ENCODE data around the gene SLK. TPM values are rescaled to one million over a fixed set of nuclear protein-coding genes. Genes with fewer than 3 reads are reported as not detected.

SLK gene
- total and polyA plus RNA-seq, 10 donors = 5.6 to 47.4 (median 32.8) TPM

- WGBS, 5 donors = 76 to 87% (median 80%) methylated on average over 8 to 9 of the region's 9 CpGs
- no peak for DNase-seq
These were observed 74.2 kb downstream of the SLK start for GRCh38 chr10:104040862-104041789.

GRCh38 chr10:104041891-104042535 is 75.1 kb downstream of the SLK start:
- no peaks in the 10 kb centered on the region for H3K4me1 ChIP-seq
- no peak overlapping the region for H3K27ac ChIP-seq
- H3K27me3 ChIP-seq (replicated peaks in 1 of 7) = no peaks in the 10 kb centered on the region
- intact Hi-C loops (cut with DNase I; ENCODE audit: low total_unique reads) = no loop called here
- H3K36me3 ChIP-seq = no peaks in the 10 kb centered on the region
- TF ChIP-seq CTCF (IDR thresholded peaks at IDR 0.05 in 8 of 11, conservative IDR thresholded peaks at IDR 0.05 in 3 of 11) (no peak), POLR2A (IDR thresholded peaks at IDR 0.05) (no peak), POLR2AphosphoS5 (IDR thresholded peaks at IDR 0.05) (no peak)
- DNase-seq = no peak
- H3K9me3 ChIP-seq = no peaks in the 10 kb centered on the region
- WGBS, 5 donors = 88 to 96% (median 90%) methylated on average over 14 of the region's 14 CpGs
- H3K4me3 ChIP-seq = no peak overlapping the region

More at GRCh38 chr10:104040862-104041789, 74.2 kb downstream of the SLK start:
- no peaks in the 10 kb centered on the region for H3K9me3 ChIP-seq
- intact Hi-C loops (cut with DNase I; ENCODE audit: low total_unique reads) = no loop called here
- no peak overlapping the region for H3K4me3 ChIP-seq
- H3K27ac ChIP-seq = no peak overlapping the region
- TF ChIP-seq CTCF (IDR thresholded peaks at IDR 0.05 in 8 of 11, conservative IDR thresholded peaks at IDR 0.05 in 3 of 11) = no peak
- TF ChIP-seq POLR2A (IDR thresholded peaks at IDR 0.05) = no peak
- no peak for TF ChIP-seq POLR2AphosphoS5 (IDR thresholded peaks at IDR 0.05)
- H3K36me3 ChIP-seq = no peaks in the 10 kb centered on the region
- no peaks in the 10 kb centered on the region for H3K27me3 ChIP-seq (replicated peaks in 1 of 7)
- H3K4me1 ChIP-seq = peaks cover 0 to 4% (median 0%) of the 10 kb centered on the region in 6 donors

- Histone ChIP-seq H3K27me3 (replicated peaks in 1 of 7) (no peaks in the 10 kb centered on the region), H3K27ac (no peak overlapping the region), H3K4me1 (no peaks in the 10 kb centered on the region), H3K36me3 (no peaks in the 10 kb centered on the region), H3K4me3 (no peak overlapping the region), H3K9me3 (no peaks in the 10 kb centered on the region)
- 68 to 79% (median 72%) methylated on average over 7 to 8 of the region's 8 CpGs for WGBS, 5 donors
- intact Hi-C loops (cut with DNase I; ENCODE audit: low total_unique reads) = no loop called here
- no peak for DNase-seq
- no peak for TF ChIP-seq CTCF (IDR thresholded peaks at IDR 0.05 in 8 of 11, conservative IDR thresholded peaks at IDR 0.05 in 3 of 11)
- no peak for TF ChIP-seq POLR2AphosphoS5 (IDR thresholded peaks at IDR 0.05)
- TF ChIP-seq POLR2A (IDR thresholded peaks at IDR 0.05) = no peak
These were observed 76.4 kb downstream of the SLK start for GRCh38 chr10:104043185-104043830.
